Dermis lymphatic vessel endothelial cell (primary cell): ENCODE measurements around the gene TMCO5A. TPM values are rescaled to one million over a fixed set of nuclear protein-coding genes. Genes with fewer than 3 reads are reported as not detected.

ENCODE experiments used
- total RNA-seq: library from RNA; depleted of rRNA; stranded (reverse); fragments of >200 nt; gene quantifications from 2 replicates; pipeline ENCODE4 v1.2.1, GENCODE V29; 2014

TMCO5A gene
- total RNA-seq: not detected in 2 replicates

DNA sequence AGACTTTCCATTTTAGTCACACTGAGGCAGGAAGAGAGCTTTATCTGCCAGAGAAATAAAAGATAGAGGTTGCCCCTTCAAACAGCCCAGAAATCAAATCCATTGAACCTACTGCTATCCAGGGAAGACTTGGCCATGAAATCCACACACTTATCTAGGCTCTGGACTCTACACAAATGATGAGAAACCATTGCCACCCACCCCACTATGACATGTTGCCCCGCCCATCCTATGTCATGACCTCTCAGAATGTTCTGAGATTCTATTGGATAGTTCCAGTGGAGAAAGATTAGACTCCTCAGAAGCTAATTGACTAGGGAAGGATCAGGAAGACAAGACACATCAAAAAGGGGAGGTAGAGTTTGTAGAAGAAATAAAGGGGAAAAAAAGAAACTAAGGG lies at the start of gene TMCO5A:
Gene TMCO5A, plus strand, starts transcription at position 301 of the 400 bp plus-strand sequence. CDS start 1,684 bp downstream, outside the sequence.

